ENCODE results near the gene WFDC2.

WFDC2 gene

DNA sequence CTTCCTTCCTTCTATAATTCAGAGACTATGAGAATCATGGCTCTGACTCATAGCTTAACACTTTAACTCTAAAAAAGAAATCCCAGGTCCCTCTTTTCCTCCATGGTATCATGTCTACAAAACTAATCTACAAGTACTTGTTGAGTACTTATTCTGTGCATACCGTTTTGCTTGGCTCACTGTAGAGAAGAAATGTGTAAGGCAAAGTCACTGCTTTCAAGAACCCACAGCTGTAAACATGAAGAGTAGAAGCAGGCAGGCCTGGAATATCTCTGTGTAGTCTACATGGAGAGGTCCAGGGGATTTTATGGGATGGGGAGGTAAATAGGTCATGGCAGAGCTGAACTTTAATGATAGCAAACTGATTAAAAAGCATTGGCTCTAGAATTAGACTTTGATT is 32.0 kb downstream of the WFDC2 start:
- no peak for DNase-seq

DNA sequence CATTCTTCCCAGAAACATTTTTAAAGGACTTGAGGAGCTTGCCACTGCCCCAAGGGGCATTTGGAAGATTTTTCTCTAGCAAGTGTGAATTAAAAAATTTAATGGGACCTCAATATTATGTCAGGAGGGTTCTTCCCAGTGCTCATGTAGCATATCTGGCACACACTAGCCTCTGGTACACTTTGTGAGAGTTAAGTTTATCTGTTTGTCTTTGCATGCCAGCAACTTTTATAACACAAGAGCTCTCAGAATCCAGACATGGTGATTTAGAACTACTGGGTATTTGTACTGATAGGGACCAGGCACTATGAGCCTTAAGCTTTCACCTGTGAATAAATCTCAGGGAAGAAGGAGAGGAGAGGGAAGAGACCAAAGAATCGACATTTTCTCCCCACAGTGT is 33.0 kb downstream of the WFDC2 start:
- DNase-seq = no peak

DNA sequence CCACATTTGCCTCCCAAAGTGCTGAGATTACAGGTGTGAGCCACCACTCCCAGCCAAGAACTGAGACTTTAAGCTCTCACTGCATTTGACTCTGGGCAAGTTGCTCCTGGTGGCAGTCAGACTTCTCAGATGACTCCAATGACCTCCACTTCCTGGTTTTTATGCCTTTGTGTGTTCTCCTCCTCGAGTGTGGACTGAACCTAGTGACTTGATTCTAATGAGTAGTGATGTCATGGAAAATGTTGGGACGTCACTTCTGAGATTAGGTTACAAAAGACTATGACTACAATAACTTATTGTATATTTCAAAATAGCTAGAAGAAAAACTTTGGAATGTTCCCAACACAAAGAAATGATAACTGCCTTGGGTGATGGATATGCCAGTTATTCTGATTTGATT is 33.9 kb downstream of the WFDC2 start:
- no peak for DNase-seq

DNA sequence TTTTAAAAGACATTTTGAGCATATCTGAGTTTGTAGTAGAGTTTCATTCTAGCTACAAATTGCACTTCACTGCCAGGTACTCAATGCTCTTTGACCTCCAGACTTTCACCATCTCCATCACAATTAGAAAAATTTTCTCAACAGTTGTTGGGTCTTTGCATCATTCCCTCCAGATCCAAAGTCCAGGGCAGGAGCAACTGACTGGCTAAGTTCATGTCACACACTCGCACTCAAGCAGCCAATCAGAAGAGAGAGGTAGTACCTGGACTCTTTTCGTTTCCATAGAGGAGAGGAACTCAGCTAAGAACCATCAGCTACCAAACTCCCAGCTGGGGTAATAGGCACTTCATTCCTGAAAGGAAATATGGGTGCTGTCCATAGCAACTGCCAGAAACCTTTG is 36.8 kb downstream of the WFDC2 start:
- DNase-seq = no peak

DNA sequence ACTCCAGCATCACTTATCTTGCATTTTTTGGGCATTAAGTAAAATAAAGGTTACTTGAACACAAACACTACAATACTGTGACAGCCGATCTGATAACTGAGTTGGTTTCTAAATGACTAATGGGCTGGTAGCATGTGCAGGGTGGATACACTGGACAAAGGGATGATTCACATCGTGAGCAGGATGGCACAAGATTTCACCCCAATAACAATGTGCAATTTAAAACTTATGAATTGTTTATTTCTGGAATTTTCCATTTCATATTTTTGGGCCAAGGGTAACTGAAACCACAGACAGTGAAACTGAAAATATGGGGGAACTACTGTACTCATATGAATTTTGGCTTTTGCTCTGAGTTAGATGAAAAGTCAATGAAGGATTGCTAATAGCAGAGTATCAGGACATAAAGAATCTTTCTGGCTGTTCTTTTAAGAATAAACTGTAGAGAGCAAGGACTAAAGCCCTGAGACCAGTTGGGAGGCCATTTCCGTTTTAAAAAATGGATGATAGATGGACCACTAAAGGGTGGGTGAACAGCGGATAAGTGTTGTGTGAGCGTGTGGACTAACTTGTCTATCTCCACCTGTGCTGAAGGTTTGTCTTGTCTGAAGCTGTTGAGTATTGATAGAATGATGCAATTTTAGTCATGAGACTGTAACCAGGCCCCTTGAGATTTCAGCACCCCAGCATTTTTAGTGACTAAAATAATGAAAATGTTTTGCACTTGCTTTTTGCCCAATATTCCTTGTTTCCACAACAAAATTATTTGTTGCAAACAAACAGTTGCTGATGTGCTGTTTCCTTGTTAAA is 37.7 kb downstream of the WFDC2 start:
- no peak for DNase-seq

DNA sequence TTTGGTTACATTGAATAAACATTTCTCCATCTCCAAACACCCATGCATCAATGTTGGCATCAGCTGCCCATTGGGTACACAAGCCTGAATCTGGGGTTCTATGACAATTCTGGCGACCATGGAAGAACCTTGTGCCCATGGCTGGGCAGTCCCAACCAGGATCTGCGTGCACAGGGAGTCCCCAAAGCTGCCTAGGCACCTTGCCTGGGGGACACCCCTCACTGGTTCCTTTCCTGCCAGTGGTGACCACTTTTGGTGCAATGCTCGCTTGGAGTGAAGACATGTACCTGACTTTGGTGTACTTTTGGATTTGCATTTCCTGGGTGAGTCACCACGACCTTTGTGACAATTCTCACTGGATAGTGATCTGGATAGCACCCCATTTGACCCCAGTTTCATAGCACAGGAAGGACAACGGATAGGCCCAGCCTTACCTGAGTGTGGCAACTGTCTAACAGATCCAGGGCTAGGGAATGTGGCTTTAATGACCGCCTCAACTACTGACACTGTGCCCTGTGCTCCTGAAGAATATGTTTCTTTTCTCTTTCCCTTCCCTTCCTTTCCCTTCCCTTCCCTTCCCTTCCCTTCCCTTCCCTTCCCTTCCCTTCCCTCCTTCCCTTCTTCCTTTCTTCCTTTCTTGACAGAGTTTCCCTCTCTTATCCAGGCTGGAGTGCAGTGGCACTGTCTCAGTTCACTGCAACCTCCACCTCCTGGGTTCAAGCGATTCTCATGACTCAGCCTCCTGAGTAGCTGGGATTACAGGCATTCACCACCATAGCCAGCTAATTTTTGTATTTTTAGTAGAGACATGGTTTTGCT is 38.7 kb downstream of the WFDC2 start:
- no peak for DNase-seq

DNA sequence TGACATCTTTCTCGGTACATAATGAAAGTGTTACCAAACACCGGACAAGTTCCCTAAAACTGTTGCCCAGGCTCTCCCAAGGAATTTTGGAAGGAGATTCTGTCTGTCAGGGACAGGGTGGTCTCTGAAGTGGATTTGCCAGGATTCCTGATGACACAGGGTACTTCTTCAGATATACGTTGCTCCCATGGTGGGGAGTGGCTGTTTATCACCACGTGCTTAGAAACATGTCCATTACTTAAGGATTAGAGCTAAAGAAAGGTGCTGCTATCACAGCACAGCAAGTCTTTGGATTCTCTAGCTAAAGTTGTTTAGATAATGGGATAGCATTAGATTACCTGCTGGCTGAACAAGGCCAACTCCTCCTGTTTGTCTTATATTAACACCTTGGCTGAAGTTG is 39.5 kb downstream of the WFDC2 start:
- DNase-seq = no peak

DNA sequence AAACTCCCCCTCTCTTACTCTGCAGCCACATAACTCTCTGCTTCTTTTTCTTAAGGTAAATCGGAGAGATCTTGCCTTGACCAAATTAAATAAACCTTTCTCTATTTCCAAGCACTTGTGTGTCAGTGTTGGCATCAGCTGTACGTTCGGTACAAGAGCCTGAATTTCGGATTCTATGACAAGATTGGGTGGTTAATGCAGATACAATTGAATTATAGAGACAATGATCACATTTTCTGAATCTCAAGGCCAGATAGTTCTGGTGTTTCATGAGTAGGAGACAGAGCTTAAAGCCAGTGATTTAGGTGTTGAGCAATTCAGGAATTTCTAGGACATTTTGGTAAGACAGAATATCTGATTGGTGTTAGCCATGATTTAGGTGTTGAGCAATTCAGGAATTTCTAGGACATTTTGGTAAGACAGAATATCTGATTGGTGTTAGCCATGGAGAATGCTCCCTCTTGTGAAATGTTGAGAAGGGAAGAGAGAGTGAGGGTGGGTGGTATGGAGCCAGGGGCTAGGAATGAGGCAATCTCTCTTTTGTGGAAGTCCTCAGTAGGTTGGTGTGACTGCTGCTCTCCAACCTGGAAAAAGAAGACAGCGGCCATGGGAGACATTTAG is 40.8 kb downstream of the WFDC2 start:
- no peak for DNase-seq

DNA sequence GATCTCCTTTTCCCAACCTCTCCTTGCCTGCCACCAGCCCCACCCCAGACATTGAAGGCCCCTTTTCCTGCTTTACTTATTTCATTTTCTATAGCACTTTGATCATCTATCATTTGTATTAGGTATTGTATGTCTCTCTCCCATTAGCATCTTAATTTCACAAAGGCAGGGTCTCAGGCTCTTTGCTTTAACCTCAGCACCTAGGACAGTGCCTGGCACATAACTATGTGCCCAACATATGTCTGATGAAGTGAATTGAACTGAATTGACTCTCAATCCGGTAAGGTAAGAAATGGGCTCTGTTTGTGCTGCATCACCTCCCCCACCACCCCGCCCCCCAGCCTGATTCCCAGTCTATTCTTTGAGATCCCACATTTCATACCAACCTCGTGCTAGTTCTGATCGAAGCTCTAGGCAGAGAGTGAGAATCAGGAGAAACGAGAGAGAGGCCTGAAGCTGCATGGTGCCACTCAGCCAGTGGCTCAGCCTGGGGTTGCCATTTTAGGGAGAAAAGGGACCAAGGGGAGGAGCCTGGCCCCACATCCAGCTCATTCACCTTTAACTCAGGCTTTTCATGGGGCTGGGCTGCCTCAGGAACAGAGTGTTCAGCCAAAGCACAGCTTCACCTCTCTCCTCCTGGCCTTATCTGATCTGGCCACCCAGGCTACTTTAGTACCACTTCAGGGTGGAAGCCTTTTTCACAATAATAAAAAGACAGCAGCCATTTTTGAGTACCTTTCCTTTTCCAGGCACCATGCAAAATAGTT is 45.8 kb downstream of the WFDC2 start, which contains the start of gene SPINT3:
Gene SPINT3 (minus strand): TSS at position 476 of the 767 bp plus-strand sequence. CDS start 14 bp downstream, at position 462.
- no peak for DNase-seq

DNA sequence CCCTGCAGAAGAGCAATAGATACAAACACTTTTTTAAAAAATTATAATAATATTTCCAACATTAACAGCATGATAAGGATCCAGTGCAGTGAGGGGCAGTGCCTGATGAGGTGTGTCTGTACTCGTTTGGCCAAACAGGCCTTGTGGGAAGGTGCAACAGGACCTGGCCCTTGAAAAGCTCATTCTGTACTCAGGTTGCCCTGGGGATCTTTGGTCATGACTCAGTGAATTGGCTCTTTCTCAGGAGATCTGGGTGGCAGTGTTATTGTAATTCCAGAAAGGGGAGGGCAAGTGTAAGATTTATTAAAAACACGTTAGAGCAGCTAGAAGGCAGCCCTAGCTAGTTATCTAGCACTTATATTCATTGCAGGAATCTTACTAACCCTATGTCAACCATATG is 48.7 kb downstream of the WFDC2 start:
- no peak for DNase-seq

DNA sequence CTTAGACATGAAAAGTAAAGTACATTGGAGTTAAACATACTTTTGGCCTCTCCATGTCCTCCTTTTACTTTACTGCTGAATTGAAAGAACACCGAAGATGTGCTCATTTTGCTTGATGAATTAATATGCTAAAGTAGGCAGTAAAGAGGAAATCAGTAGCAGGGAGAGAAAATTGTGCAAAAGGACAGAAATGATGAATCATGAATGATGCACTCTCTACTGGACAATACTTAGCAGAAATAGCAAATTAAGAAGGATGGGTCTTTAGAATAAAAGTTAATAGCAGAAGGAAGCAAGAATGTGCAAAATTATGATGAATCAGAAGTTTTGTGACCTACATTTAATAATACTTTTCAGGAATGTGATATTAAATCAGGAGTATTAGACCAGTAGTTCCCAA is 54.3 kb downstream of the WFDC2 start:
- no peak for DNase-seq

DNA sequence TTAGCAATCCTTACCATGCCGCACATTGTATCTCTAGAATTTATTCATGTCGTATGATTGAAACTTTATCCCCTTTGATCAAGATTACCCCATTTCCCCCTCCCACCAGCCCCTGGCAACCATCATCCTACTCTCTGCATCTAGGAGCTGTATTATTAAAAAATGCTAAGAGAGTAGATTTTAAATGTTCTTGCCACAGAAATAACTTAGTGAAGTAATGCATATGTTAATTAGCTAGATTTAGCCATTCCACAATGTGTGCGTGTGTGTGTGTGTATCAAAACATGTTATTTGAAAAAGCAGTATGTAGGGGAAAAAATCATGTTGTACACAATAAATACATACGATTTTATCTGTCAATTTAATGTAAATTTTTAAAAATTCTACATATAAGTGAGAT is 57.7 kb downstream of the WFDC2 start:
- no peak for DNase-seq

Data from stimulated activated CD4-positive, alpha-beta T cell treated with anti-CD3 and anti-CD28 coated beads, Interleukin-15, amount 100 ng/mL, for 24 hours (primary cell).